Measurements from ENCODE around the gene ANKRD12. TPM values are rescaled to one million over a fixed set of nuclear protein-coding genes. Genes with fewer than 3 reads are reported as not detected.

The ANKRD12 gene
- total and polyA plus RNA-seq, 2 experiments from 2014 or later, result 23.9 to 92.4 TPM

- no peaks in the 10 kb centered on the region; the same call in 1 of the 2 replicates for H3K36me3 ChIP-seq (ENCODE audit: insufficient read depth)
- H3K4me1 Mint-ChIP-seq, result peaks cover 3% of the 10 kb centered on the region; the same call in 2 of the 3 replicates
- no peak for DNase-seq (ENCODE audit: low spot score)
- H4K20me1 ChIP-seq (replicated peaks; ENCODE audit: insufficient read depth), result no peaks in the 10 kb centered on the region
- H3K36me3 Mint-ChIP-seq (ENCODE audit: low read depth), result peaks cover 10% of the 10 kb centered on the region; the same call in 2 of the 3 replicates
- no peaks in the 10 kb centered on the region for H3K4me1 ChIP-seq (ENCODE audit: insufficient read depth)
- no peak overlapping the region for H3K4me3 Mint-ChIP-seq
- TF ChIP-seq POLR2AphosphoS5 (IDR thresholded peaks at IDR 0.05; ENCODE audit: low read depth), result no peak
- no peak for TF ChIP-seq EZH2phosphoT487 (IDR thresholded peaks at IDR 0.05; ENCODE audit: unreplicated experiment)
- H3K9me2 ChIP-seq (ENCODE audit: insufficient read depth), result no peaks in the 10 kb centered on the region
- no peaks in the 10 kb centered on the region for H3K79me2 ChIP-seq (replicated peaks; ENCODE audit: insufficient read depth)
- no peak for ATAC-seq
- no peaks in the 10 kb centered on the region for H3K9me3 Mint-ChIP-seq
- H3K27ac Mint-ChIP-seq, result no peak overlapping the region
- no peak overlapping the region for H3K27ac ChIP-seq (ENCODE audit: low read depth)
- no peak overlapping the region for H3K4me2 ChIP-seq
- no peak overlapping the region for H2AFZ ChIP-seq
- H3K4me3 ChIP-seq, result no peak overlapping the region
- no peaks in the 10 kb centered on the region for H3F3A ChIP-seq (replicated peaks; ENCODE audit: low read depth)
- no peaks in the 10 kb centered on the region for H3K27me3 Mint-ChIP-seq (ENCODE audit: insufficient read depth, low read depth, poor library complexity)
- no peaks in the 10 kb centered on the region for H3K27me3 ChIP-seq (ENCODE audit: insufficient read depth)
Observed at GRCh38 chr18:9216459-9216858, 79.9 kb downstream of the ANKRD12 start.

DNA sequence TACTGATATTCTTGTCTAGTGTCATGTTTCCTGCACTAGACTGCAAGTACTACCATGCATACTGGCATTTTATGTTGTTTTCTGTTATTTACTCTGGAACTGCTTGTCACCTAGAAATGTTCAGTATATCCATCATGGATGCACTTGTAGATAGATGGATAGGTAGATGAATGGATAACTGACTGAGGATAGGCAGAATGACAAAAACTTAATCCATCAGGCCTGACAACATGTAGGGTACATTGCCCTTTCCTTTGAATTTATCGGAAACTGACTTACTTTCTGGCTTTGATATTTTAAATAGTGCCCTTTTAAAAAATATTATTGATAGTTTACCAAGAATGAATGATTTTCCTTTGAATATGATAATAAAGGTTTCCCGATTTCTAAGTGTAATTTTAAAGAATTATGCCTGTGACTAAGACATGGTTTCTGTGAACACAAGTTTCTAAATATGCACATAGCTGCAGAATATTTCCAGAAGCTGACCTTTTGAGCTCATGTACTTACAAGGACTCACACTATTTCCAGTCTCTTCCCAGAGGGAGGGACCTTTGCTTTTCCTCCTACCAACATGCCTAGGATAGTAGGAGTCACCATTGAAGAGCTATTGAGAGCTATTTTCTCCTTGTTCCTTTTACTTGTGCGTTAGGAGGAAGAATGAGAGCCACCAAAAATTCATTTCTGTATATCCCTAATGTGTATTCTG lies 81.3 kb downstream of the ANKRD12 start:
- Histone ChIP-seq H3K4me2 (no peak overlapping the region), H3K9me2 (ENCODE audit: insufficient read depth) (no peaks in the 10 kb centered on the region), H3F3A (replicated peaks; ENCODE audit: low read depth) (no peaks in the 10 kb centered on the region), H3K4me1 (ENCODE audit: insufficient read depth) (no peaks in the 10 kb centered on the region), H4K20me1 (replicated peaks; ENCODE audit: insufficient read depth) (no peaks in the 10 kb centered on the region), H3K4me3 (no peak overlapping the region), H2AFZ (no peak overlapping the region), H3K79me2 (replicated peaks; ENCODE audit: insufficient read depth) (no peaks in the 10 kb centered on the region), H3K27ac (ENCODE audit: low read depth) (no peak overlapping the region), H3K36me3 (ENCODE audit: insufficient read depth) (no peaks in the 10 kb centered on the region; the same call in 1 of the 2 replicates), H3K27me3 (ENCODE audit: insufficient read depth) (no peaks in the 10 kb centered on the region)
- no peak overlapping the region for H3K4me3 Mint-ChIP-seq
- no peaks in the 10 kb centered on the region for H3K27me3 Mint-ChIP-seq (ENCODE audit: insufficient read depth, low read depth, poor library complexity)
- no peak overlapping the region for H3K27ac Mint-ChIP-seq
- H3K36me3 Mint-ChIP-seq (ENCODE audit: low read depth), result peaks cover 16% of the 10 kb centered on the region; the same call in 2 of the 3 replicates
- DNase-seq (ENCODE audit: low spot score) (no peak), ATAC-seq (no peak)
- H3K4me1 Mint-ChIP-seq, result peaks cover 3% of the 10 kb centered on the region; the same call in 2 of the 3 replicates
- H3K9me3 Mint-ChIP-seq, result no peaks in the 10 kb centered on the region
- TF ChIP-seq ETS1 (IDR thresholded peaks at IDR 0.05) (no peak), EZH2phosphoT487 (IDR thresholded peaks at IDR 0.05; ENCODE audit: unreplicated experiment) (no peak), REST (IDR thresholded peaks at IDR 0.05; ENCODE audit: unreplicated experiment) (no peak), POLR2AphosphoS5 (IDR thresholded peaks at IDR 0.05; ENCODE audit: low read depth) (no peak), STAT1 (IDR thresholded peaks at IDR 0.05; ENCODE audit: unreplicated experiment) (no peak), ZNF462 (CRISPR knock-in tag; IDR thresholded peaks at IDR 0.05) (no peak), ZNF114 (CRISPR knock-in tag; IDR thresholded peaks at IDR 0.05) (no peak), NANOG (IDR thresholded peaks at IDR 0.05; ENCODE audit: borderline replicate concordance) (no peak)
